Activated CD4-positive, alpha-beta T cell treated with anti-CD3 and anti-CD28 coated beads for 36 hours (primary cell): ENCODE data around the gene TSLP. TPM values are rescaled to one million over a fixed set of nuclear protein-coding genes. Genes with fewer than 3 reads are reported as not detected.

Source experiments
- ATAC-seq: fragments of 200-7000 bp; cut with Tn5 transposase; one replicate; pipeline ENCODE4 v1.10.0; 2021; ENCODE audit warnings: mild to moderate bottlenecking, moderate library complexity
- CTCF ChIA-PET: fragments of 350-600 bp; sonication (Branson Sonifier 250); formaldehyde crosslinking; loops from one replicate; lab custom pipeline; 2021; ENCODE audit warnings: antibody characterized with exemption; lab: Charles Lee
- POLR2A ChIA-PET: fragments of 350-600 bp; sonication (Branson Sonifier 250); formaldehyde crosslinking; loops from one replicate; lab custom pipeline; 2021; ENCODE audit warnings: antibody characterized with exemption, inconsistent platforms; lab: Charles Lee
- DNase-seq: peaks from one replicate; pipeline ENCODE4 v3.0.0-alpha.2; 2020
- H3K27ac Mint-ChIP-seq: one replicate; pipeline ENCODE4 v1.8.0; 2021; ENCODE audit warnings: mixed read lengths
- H3K27me3 Mint-ChIP-seq: one replicate; pipeline ENCODE4 v1.8.0; 2021; ENCODE audit warnings: mixed read lengths
- H3K36me3 Mint-ChIP-seq: one replicate; pipeline ENCODE4 v1.8.0; 2021; ENCODE audit warnings: low read depth, mixed read lengths
- H3K4me1 Mint-ChIP-seq: one replicate; pipeline ENCODE4 v1.8.0; 2021; ENCODE audit warnings: mixed read lengths
- H3K4me3 Mint-ChIP-seq: one replicate; pipeline ENCODE4 v1.8.0; 2021; ENCODE audit warnings: mild to moderate bottlenecking, moderate library complexity, mixed read lengths
- H3K9me3 Mint-ChIP-seq: one replicate; pipeline ENCODE4 v1.8.0; 2021; ENCODE audit warnings: low read depth, mixed read lengths
- intact Hi-C, 2 experiments: fragments of 100-400 bp; cut with DNase I in 1 of 2; cut with micrococcal nuclease in 1 of 2; formaldehyde crosslinking; loops; one replicate each; pipeline versions ENCODE4 v1.14.2 to v1.15.1; 2022 to 2024; cut with DNase I, micrococcal nuclease
- total RNA-seq, 2 experiments: library from RNA; stranded (reverse); gene quantifications; one replicate each; pipeline ENCODE4 v1.2.3, GENCODE V29; 2021

The TSLP gene
- total RNA-seq, 2 experiments from 2014 or later = 0.54 to 0.85 TPM

DNA sequence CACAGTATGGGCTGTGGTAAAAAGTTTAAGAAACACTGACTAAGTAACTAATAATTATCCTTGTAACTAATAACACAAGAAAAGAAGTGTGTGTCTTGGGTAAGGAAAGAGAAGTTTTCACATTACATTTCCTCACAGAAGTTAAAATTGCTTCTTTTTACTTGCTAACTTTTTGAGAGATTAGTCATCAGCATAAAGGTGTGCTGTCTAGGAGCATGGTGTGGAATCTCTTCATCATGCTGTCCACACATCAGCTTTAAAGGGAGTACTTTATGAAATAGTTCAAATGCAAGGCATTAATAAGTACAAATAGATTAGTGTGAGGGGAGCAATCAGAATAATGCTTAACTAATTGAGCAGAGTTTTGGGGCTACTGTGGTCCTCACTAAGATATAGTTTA, 50.4 kb downstream of the TSLP start:
- no peak for DNase-seq
- ATAC-seq = no peak
- ChIA-PET POLR2A (no interaction called here), CTCF (no interaction called here)
- H3K4me3 Mint-ChIP-seq = no peak overlapping the region
- no peaks in the 10 kb centered on the region for H3K9me3 Mint-ChIP-seq
- H3K27me3 Mint-ChIP-seq = no peaks in the 10 kb centered on the region
- intact Hi-C loops = no loop called here
- H3K27ac Mint-ChIP-seq = no peak overlapping the region
- peaks cover 56% of the 10 kb centered on the region for H3K36me3 Mint-ChIP-seq
- H3K4me1 Mint-ChIP-seq = peaks cover 25% of the 10 kb centered on the region

DNA sequence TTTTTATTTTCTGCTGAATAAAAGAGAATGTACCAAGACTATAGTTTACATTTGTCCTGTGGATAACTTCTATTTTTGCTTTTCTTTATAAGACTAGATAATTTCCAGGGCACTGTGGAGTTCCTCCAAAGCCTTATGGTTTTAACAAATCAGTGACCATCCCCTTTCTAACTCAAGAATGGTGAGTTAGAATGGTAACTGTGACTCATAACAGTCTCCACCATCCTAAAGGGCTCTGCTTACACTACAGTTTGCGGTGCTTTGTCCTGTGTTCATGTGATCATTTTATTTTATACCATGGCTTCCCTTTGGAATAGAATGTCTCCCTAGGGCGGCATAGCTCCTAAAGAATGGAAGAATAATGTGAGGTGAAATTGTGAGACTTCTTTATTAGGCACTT, 50.9 kb downstream of the TSLP start:
- no peak for DNase-seq
- ChIA-PET POLR2A (no interaction called here), CTCF (no interaction called here)
- Mint-ChIP-seq H3K27me3 (no peaks in the 10 kb centered on the region), H3K4me3 (no peak overlapping the region), H3K4me1 (peaks cover 22% of the 10 kb centered on the region), H3K9me3 (no peaks in the 10 kb centered on the region), H3K36me3 (peaks cover 58% of the 10 kb centered on the region), H3K27ac (no peak overlapping the region)
- intact Hi-C loops = no loop called here
- ATAC-seq = no peak

DNA sequence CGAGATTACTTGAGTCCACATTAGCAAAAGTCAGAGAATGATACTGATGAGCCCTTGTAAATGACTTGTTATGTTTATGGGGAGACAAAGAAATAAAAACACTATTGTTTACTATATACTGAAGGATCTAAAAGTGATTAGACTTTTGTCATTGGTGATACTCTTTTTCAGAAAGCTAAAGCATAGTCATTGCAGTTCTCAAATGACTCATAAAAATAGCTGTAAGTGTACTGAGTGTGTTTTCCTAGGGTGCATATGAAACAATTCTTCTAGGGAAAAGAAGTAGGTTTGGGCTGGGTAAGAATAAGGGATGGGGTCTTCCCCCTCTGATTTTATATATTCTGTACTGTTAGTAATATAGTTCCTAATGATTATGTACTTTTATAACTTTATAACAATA, 53.3 kb downstream of the TSLP start:
- Mint-ChIP-seq H3K9me3 (no peaks in the 10 kb centered on the region), H3K27me3 (no peaks in the 10 kb centered on the region), H3K4me3 (no peak overlapping the region), H3K27ac (no peak overlapping the region), H3K36me3 (peaks cover 53% of the 10 kb centered on the region), H3K4me1 (peaks cover 9% of the 10 kb centered on the region)
- POLR2A ChIA-PET = no interaction called here
- intact Hi-C loops = no loop called here
- CTCF ChIA-PET = interaction anchor here (0.5 to 1.9 kb wide), 4 partner anchors 16 to 1665 kb away, joined by 3 to 5 read pairs (median 3); no protein-coding TSS in a partner anchor
- peak; percentile 69 for ATAC-seq
- no peak for DNase-seq

DNA sequence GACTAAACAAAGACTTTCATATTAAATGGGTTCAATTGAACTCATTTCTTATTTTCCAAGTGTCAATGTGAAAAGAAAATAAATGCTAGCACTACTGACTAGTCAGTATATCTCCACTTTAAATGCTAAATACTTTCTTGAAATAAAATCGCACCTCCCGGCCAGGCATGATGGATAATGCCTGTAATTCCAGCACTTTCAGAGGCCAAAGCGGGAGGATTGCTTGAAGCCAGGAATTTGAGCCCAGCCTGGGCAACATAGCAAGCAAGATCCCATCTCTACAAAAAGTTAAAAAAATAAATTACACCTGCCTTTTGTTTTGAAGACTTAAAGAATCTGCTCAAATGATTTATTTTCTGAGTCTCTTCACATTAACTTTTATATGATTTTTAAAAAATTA, 55.4 kb downstream of the TSLP start:
- Mint-ChIP-seq H3K36me3 (peaks cover 42% of the 10 kb centered on the region), H3K4me3 (no peak overlapping the region), H3K27ac (no peak overlapping the region), H3K4me1 (peaks cover 11% of the 10 kb centered on the region), H3K9me3 (no peaks in the 10 kb centered on the region), H3K27me3 (no peaks in the 10 kb centered on the region)
- ChIA-PET POLR2A (no interaction called here), CTCF (no interaction called here)
- DNase-seq (no peak), ATAC-seq (no peak)
- intact Hi-C loops = no loop called here

Other genes starting within 250 kb of the TSLP start
- 10 to 100 TPM; 58.6 to 61.7 TPM for gene WDR36, start 20.6 kb downstream of the TSLP start, total RNA-seq
- gene CAMK4, start 152.7 kb downstream of the TSLP start, total RNA-seq = 10 to 100 TPM; 49.4 to 53.1 TPM